Occipital lobe (tissue), 2 donors: Measurements from ENCODE around the gene OPCML. TPM values are rescaled to one million over a fixed set of nuclear protein-coding genes. Genes with fewer than 3 reads are reported as not detected.

ENCODE experiments used
- DNase-seq: peaks from one replicate; lab custom pipeline; 2025; lab: John Stamatoyannopoulos, UW
- total RNA-seq: library from RNA; depleted of rRNA; stranded (reverse); fragments of >200 nt; gene quantifications from one replicate; pipeline ENCODE4 v1.2.3, GENCODE V29; 2014

The OPCML gene
- total RNA-seq, 1 donor from 2014 or later = 65.5 TPM

DNA sequence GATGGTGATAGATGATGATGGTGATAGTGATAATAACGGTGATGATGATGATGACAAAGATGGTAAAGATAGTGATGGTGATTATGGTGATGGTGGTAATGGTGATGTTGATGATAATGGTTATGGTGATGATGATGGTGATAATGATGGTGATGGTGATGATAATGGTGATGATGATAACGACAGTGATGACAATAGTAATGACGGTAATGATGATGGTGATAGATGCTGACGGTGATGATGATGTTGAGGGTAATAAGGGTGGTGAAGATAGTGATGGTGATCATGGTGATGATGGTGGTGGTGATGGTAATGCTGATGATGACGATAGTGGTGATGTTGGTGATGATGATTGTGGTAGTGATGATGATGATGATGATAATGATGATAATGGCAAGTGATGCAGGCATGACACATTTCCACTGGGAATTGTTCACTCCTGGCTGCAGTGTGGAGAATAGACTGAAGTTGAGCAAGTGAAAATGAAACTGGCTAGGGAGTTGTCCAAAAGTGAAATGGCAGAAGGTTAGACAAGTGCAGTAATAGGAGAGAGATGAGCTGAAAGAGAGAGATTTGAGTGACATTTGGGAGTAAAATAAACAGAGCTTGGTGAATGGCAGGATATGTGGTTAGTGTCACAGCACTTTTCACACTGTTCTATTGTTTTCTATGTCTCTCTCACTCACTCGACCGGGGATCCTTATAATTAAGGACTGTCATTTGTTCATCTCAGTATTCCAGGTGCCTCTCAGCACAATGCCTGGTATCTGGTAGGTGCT, 992.5 kb downstream of the OPCML start:
- no peak for DNase-seq

DNA sequence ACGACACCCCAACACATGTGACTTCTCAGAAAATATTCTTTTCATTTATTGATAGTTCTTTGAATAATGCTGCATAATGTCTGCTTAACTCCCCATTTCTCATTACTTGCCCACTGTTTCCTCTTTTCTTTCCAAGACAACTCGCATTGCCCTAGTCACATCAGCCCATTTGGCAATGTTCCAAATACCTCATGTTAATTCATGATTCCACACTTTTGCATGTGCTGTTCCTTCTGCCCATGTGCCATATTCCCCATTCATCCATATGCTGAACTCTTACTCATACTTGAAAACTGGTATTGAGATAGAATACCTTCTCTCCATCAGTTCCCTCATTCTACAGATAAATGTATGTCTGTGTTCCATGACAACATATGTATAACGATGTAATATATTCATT, 993.7 kb downstream of the OPCML start:
- no peak for DNase-seq

DNA sequence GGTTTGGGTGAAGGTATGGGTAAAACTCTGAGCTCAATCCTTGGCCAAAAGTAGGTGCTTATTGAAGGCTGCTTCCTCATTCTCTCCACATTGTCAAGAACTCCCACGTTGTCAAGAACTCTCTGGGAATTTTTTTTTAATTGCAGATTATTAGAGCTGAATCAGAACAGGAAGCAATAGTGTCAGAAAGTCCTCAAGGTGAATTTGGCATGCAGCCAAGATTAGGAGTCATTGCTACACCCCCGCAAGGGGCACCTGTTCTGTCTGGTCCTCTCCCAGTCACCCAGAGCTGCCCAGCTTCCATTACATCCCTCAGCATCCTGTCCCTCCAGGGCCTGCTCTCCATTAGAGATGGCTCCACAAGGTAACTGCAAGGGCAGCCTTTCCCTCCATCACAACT, 996.5 kb downstream of the OPCML start:
- DNase-seq = no peak

DNA sequence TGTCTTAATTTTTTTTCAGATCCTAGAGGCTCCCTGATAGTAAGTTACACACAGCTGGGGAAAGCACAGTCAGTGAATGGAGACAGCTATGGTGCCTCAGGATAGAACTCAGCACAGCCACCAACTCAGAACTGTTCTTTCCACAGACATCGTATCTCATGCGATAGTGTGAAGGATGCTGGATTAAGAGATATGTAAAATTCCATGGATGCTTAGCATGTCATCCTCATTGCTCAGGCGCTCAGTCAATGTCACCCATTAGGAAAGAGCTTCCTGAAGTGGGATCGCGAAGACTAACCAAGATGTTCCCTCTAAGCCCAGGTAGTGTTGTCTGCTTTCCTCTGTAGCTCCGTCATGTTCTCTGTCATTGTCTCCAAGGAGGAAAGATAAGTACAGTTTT, 1000.4 kb downstream of the OPCML start:
- no peak for DNase-seq

DNA sequence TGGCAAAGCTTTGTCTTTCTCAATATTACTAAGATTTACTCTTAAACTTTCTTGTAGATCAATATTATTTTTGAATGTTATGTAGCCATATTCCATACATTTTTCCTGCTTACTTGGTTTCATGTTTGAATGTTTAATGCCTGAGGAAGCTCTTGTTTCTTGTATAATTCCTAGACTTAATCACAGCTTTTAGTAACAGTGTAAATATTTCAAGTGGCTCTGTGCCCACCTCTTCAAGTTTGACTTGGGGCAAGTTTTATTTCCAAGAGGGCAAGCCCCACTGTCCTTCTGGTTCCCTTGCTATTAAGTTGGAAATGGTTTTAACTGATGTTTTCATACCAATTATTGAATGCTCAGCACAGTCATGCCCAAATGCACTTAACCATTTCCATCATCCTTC, 1004.1 kb downstream of the OPCML start:
- DNase-seq = no peak

DNA sequence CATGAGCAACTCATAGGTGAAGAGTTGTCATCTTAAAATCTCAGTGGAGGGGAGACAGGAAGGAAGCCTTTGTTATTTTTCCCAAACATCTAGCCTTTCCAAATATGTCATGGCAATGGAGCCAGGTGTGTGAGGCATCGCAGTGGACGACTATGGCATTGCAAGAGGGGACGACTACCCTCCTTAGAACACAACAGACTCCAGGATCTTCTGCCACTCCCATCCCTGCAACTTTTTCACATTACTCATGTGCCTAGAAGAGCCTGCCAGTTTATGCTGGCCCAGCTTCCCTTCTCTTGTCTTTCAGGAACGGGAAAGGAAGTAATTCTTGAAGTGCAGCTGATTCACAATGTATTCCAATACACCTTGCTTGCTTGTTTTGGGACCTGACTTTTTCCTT, 1008.4 kb downstream of the OPCML start:
- DNase-seq = no peak

DNA sequence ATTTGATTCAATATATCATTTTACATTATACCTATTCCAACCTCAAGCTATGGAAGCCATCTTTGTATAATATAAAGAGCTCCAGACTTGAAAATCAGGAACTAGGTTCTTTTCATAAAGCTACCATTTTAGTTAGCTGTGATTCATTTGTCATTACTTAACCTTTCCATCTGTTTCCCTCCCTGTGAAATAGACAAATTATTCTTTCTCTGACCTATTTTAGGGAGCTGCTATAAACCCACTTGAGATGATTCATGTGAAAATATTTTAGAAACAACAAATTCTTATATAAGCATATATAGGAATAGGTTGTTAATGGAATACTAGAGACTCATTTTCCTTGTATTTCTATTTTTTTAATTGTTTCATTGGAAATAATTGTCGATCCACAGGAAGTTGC, 1012.1 kb downstream of the OPCML start:
- no peak for DNase-seq

DNA sequence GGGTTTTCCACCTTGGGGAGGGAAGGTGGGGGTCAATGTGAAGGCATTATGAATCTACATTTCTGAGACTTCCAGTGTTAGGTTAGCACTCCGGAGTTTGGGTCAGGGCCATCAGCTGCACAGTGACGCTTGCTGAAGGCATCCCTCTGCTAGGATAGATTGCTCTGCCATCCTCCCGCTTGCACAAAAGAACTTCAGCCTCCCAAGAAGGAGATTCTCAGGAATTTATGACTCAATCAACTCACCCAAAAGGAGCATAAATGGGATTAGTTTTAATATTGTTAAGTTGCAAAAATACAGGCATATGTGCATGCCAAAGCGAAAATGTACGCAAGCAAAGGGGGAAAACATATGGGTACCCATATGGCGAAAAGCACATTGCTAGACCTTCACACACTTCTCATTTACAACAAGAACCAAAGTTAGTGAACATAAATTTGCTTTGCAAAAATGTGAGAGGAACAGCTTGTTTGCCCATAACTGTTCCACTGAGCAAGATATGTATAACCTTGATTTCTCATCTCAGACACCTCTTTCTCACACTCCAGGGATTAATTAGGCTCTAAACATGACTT, 1013.0 kb downstream of the OPCML start:
- DNase-seq = no peak

DNA sequence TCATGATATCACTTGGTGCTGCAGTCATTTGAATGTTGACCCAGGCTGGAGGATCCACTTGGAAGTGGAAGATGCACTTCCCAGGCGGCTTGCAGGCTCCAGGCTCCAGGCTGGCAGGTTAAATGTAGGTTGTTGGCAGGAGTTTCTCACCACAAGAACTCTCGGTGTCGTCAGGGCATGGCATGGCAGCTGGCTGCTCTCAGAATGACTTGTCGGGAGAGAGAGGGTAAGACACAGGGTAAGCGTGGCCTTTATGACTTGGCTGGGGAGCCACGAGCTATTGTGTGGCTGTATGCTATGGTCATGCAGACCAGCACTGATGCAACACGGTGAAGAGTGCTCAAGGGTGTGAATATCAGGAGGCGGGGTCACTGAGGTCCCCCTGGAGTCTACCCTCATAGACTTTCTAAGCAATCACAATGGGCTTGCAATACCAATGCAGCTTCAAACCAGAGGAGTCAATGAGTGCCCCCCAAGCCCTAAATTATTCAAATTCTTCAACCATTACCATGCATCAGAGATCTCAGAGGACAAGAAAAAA, 1027.7 kb downstream of the OPCML start:
- DNase-seq = no peak

DNA sequence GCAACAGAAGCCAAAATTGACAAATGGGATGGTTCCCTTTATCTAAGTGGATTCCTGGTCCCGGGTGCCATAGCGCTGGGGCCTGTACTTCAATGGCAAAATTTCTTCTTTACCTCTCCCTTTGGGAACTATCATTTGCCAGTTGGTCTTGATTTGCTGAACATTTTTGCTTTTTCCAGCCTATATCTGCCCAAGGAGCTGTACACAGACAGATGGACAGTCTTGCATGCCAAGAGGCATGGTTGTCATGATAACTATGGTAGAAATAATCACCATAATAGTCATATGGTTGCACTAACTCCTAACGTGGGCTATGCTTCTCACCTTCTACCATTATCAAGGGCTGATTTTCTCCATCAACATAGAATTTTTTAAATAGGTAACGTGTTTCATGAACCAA, 1030.9 kb downstream of the OPCML start:
- DNase-seq = no peak

DNA sequence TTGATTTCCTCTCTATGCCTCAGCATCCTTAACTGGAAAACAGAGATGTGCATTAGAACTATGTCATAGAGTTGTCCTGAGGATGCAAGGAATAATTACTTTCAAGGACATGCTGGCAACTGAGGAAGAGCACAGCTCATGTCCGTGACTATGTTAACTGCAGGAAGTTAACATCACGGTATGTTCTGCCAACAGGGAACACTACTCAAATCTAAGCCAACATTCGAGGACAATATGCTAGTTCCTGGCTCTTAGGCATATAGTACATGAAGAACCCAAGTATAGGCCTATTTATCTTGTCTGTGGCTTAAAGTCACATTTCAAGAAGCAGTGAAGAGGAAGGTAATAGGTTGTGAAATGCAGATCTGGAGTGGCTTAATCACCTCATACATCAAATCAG, 1032.6 kb downstream of the OPCML start:
- DNase-seq = no peak

DNA sequence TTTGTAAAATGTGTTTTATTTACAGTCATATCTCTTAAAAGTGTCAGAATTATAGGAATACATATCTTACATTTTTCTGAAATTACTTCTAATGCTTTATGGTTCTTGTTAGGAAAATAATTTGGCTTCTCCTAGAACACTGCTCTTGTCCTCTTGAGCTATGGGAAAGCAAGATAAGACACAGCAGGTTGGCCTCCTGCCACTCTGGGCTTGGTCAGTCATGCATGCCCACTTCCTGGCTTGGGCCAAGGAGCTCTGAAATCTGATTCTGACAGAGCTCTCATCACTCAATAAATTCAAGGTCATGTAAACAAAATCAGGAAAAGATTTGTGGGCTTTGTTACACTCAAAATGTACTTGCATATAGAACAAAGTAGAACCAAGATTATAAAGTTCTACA, 1036.0 kb downstream of the OPCML start:
- DNase-seq = no peak

DNA sequence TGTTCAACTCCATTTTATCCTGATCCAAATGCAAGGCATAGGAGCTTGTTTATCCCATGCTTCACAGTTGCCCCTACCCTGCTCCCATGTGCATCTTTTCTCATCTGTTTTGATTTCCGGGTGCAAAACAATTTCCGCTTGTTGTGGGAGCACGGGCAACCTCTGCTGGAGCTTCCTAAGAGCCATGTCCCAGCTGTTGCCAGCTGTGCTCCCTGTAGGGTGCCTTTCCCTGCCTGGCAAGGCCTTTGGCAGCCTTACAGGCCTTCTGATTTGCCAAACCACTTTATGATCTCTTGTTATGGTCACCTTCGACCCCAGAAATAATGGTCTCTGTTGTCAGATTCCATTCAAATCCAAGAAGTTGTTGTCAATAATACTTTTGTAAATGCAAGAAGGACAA, 1038.5 kb downstream of the OPCML start:
- DNase-seq = no peak

DNA sequence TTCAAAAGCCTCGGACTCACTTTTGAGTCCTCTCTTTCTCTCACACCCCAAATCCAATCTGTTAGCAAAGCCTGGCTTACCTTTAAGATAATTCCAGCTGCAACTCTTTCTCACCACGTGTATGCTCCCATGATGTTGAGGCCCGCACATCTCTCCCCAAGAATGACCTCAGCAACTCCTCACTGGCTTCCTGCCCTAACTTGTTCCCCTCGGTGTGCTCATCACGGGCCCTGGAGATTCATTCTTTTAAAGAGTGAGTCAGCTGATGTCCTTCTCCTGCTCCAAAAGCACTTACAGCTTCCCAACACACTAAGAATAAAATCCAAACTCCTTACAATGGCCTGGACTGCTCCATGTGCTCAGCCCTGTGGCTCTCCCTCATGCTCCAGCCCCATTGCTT, 1041.3 kb downstream of the OPCML start:
- DNase-seq = no peak

DNA sequence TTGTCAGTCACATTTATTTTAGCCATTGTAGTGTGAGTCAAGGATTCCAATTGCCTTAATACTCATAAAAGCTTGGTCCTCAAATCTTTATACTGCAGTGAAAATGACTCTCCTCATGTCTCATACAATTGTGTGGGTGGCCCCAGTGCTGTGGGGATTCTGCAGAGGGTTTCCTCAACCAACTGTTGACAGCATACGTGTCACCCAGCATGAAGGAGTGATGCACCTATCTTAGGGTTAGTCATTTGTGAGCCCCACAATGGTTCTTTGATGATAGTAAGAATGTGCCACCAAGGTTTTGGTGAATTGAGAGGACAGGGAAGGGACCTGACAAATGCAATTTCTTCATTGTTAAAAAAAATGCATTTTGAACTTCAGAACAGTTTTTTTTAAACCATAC, 1046.2 kb downstream of the OPCML start:
- no peak for DNase-seq

DNA sequence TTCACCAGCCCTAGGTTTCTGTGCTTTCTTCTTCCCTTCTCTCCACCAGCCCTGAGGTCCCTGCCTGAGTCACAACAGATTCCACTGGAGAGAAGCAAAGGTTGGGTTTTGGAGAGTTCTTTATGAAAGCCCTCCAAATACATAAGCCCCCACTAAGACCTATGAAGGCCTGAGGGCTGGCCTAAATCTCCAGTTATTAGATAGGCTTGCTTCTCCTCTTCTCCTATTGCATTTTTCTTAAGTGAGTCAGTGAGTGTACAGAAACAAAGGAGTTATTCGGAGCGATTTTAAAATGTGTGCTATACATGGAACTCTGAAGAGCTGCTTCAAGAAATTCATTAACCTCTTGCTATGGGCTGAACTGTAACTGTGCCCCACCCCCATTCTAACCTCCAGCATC, 1057.3 kb downstream of the OPCML start:
- no peak for DNase-seq

DNA sequence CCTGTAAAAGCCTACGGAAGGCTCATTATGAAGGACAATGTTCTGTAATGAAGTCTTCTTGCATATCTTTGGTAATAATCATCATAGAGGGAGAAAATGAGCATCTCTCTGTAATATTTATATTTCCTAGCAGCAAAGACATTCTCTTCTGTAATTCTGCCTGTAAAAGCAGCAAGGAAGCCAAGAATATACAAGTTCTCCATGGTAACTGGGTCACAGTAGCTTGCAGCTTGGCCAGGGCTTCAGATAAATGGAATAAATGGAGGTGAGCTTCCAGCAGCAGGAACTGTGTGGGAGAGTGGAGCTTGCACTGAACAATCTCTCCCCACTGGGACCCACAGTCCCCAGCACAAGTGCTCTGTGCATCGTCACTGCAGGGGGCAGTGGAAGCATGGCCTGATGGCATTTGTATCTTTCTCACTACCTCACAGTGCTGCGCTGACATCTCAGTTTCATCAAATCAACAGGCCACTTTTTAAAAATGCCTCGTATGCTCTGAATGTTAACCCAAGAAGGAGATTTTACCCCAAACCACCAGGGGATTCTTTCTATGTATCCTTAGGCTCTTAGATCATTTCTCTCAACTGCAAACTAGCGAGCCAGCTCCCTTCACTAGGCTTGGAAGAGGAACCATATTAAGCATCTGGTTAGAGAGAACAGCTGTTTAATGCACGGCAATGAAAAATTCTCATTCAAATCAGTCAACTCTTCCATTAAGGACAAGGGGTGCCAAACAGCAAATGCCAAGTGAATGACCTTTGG, 1059.7 kb downstream of the OPCML start:
- peak; percentile 40 for DNase-seq

DNA sequence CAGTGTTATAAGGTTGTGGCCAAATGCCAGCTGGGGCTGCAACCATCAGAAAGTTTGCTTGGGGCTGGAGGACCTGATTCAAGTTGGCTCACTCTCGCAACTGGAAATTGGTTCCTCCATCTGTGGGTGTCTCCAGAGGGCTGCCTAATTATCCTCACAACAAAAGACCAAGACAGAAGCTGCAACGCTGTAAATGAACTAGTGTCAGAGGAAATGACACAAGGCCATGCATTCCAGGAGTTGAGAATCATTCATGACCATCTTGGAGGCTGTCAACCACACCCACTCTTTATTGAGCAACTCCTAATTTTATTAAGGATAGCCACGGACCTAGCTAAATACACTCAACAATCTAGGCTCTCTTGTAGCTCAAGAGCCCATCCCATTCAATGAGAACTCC, 1060.8 kb downstream of the OPCML start:
- no peak for DNase-seq

DNA sequence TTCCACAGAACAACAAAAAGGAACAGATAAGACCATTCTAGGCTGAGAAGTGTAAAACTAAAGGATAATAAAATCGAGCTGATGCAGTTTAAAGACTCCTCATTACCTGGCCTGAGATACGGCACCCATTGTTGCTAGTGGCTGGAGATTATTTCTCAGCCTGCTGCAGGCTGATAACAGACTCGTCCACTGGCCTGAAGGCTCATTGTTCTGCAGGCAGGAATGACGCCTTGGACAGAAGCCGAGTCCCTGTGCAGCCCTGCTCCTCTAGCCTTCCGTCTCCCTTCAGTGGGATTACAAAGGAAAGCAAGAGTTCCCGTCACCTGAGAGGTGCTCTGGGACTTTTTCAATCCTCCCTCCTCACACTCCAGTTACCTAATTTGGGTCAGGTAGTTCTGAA, 1065.3 kb downstream of the OPCML start:
- no peak for DNase-seq

DNA sequence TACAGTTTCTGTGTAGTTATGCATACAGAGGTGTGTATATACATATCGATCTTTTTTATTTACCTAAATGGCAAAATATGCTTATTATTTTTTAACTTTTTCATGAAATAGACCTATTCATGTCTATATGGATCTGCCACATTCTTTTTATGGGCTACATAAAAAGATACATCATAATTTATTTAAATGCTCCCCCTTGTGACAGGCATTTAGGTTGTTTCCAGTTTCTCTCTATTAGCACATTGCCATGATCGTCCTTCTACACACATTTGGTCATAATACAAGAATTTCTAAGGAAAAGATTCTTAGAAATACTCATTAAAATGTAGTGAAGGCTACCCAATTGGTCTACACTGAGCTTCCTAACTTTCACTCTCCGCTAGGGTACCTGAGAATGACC, 1067.4 kb downstream of the OPCML start:
- DNase-seq = no peak

DNA sequence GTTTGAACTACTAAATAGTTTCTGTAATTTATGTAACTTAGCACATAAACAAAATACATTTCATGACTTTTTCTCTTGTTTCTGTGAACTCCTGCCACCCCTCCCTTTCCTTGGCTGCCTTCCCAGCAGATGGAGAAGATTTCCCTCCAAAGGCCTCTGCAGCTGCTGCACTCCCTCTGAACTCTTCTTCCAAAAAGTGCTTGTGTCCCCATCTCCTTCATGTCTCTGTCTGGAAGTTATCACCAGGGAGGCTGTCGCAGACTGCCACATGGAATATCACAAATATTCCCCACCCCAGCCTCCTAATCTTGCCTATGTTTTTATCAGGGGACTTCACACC, 1068.3 kb downstream of the OPCML start:
- DNase-seq = no peak

DNA sequence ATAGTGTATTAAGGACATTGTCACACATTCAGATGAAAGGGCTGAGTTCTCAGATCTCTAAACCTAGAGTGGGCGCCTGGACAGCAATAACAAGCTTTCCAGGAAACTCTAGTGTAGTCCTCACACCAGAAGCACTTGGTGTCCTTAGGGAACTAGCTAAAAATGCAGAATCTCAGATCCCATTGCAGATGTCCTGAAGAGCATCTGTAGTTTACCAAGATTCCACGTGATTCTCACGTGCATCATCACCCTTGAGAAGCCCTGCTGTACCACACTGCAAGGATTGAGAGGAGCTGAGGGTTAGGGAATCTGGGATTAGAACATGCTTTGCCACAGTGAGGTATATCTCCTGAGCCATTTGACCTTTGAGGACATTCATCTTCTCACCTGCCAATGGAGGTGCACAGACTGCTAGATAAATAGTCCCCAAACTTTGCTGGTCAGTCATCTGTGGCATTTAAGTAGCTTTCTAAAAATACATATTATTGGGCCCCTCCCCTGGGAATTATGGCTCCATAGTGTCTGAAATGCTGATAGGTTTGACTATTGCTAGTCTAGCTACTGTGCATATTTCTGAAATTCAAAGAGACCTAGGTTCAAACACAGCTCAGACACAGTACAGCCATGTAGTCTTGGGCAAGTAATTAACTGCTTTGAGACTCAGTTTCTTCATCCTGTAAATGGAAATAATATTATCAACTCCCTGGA, 1068.9 kb downstream of the OPCML start:
- DNase-seq = no peak
